Colonic mucosa (tissue), 4 donors: Measurements from ENCODE around the gene GJA3. TPM values are rescaled to one million over a fixed set of nuclear protein-coding genes. Genes with fewer than 3 reads are reported as not detected.
A peak's percentile ranks its signal among the peaks of the same experiment; 100 is the strongest.

Experiments
- DNase-seq: peaks from one replicate; pipeline ENCODE4 v3.0.0-alpha.2; 2020
- H3K27ac ChIP-seq: fragments of 200-600 bp; one replicate; pipeline ENCODE4 v1.8.0; 2021
- H3K27me3 ChIP-seq: fragments of 200-600 bp; one replicate; pipeline ENCODE4 v1.8.0; 2021
- H3K36me3 ChIP-seq: fragments of 200-600 bp; one replicate; pipeline ENCODE4 v1.8.0; 2021
- H3K4me1 ChIP-seq: fragments of 200-600 bp; one replicate; pipeline ENCODE4 v1.8.0; 2021; ENCODE audit warnings: mild to moderate bottlenecking
- H3K4me3 ChIP-seq: fragments of 200-600 bp; one replicate; pipeline ENCODE4 v1.8.0; 2021
- H3K9ac ChIP-seq, 2 donors: one replicate each; pipeline ENCODE4 v1.7.0; 2013; ENCODE audit warnings: control low read depth in 2 of 2, low read depth in 2 of 2, low read length in 2 of 2
- H3K9me3 ChIP-seq: fragments of 200-600 bp; one replicate; pipeline ENCODE4 v1.8.0; 2021
- intact Hi-C: fragments of 100-400 bp; cut with DNase I; formaldehyde crosslinking; loops from one replicate; pipeline ENCODE4 v1.14.1; 2022
- total RNA-seq, 2 donors: library from RNA; stranded (reverse); fragmentation: NEBNext Ultra II Directional in 1 of 2; extraction: Animal tissue kit (Norgen Biotek cat#: 25700) in 1 of 2; gene quantifications; one replicate each; pipeline ENCODE4 v1.2.1, GENCODE V29; 2021
- TF ChIP-seq, protein P1 (sequence below): fragments of 200-600 bp; IDR thresholded peaks from one replicate; pipeline ENCODE4 v1.8.0; 2022; ENCODE audit warnings: antibody characterized with exemption, mild to moderate bottlenecking
- donor health status: healthy.
- donor health status: DM: no; HTN: no; CAD: no.
- donor health status: DM: no; HTN: no; CAD: no.

GJA3 gene
- total RNA-seq, 2 donors from 2014 or later = 0.05 TPM; not detected in 1

DNA sequence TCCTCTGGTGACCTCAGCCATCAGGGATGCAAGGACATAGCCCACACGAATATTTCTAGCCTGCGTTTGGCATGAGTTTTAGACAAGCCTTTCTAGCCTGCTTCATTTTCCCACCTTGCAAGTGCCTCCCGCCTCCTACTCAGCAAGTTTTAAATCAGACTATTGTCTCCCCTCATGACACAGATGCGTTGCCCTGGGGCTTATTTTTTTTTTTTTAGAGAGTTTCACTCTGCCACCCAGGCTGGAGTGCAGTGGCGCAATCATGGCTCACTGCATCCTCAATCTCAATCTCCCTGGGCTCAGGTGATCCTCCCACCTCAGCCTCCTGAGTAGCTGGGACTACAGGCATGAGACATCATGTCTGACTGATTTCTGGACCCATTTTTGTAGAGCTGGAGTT, 17.3 kb upstream of the GJA3 start:
- Histone ChIP-seq H3K9ac (no peak overlapping the region), H3K27me3 (peaks cover 10% of the 10 kb centered on the region), H3K4me1 (no peaks in the 10 kb centered on the region), H3K36me3 (no peaks in the 10 kb centered on the region), H3K4me3 (no peak overlapping the region), H3K27ac (no peak overlapping the region), H3K9me3 (no peaks in the 10 kb centered on the region)
- intact Hi-C loops = no loop called here
- no peak for DNase-seq
- TF ChIP-seq, protein P1, sequence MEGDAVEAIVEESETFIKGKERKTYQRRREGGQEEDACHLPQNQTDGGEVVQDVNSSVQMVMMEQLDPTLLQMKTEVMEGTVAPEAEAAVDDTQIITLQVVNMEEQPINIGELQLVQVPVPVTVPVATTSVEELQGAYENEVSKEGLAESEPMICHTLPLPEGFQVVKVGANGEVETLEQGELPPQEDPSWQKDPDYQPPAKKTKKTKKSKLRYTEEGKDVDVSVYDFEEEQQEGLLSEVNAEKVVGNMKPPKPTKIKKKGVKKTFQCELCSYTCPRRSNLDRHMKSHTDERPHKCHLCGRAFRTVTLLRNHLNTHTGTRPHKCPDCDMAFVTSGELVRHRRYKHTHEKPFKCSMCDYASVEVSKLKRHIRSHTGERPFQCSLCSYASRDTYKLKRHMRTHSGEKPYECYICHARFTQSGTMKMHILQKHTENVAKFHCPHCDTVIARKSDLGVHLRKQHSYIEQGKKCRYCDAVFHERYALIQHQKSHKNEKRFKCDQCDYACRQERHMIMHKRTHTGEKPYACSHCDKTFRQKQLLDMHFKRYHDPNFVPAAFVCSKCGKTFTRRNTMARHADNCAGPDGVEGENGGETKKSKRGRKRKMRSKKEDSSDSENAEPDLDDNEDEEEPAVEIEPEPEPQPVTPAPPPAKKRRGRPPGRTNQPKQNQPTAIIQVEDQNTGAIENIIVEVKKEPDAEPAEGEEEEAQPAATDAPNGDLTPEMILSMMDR = no peak

DNA sequence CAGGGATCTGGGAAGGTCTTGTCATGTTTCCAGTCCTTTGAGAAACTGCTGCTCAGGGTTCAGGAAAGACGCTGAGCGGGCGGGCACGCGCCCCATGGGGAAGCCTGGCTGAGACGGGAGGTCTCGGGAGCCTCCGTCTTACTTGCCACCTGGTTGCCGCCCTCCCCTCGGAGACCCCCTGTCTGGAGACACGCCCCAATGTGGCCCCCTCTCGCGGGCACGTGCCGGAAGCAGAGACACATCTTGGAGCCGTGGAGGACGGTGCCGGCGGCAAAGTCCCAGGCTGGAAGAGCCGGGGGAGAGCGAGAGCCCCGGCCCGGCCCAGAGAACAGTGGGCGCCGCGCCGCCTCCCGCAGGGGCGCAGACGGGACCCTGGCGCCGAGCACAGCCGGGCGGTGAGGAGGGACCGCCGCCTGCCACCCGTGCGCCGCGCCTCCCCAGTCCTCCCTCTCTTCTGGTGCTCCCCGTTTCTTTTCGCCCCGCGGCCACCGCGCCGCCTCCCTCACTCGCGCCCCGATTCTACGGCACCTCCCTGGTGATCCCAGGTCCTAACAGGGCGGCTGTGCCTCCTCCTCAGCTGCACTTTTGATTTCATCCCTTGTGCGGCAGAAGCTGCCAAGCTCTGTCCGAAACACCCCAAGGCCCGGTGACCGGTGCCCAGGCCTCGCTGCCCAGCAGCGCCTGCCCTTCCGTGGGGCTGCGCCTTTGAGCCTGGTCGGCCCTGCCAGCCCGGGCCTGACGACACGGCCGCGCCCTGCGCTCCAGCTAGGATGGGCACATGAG, 16.4 kb upstream of the GJA3 start:
- DNase-seq = no peak
- H3K9me3 ChIP-seq = no peaks in the 10 kb centered on the region
- no peak overlapping the region for H3K9ac ChIP-seq
- no peak overlapping the region for H3K4me3 ChIP-seq
- H3K27ac ChIP-seq = no peak overlapping the region
- peaks cover 10% of the 10 kb centered on the region for H3K27me3 ChIP-seq
- no peaks in the 10 kb centered on the region for H3K36me3 ChIP-seq
- intact Hi-C loops = no loop called here
- no peaks in the 10 kb centered on the region for H3K4me1 ChIP-seq
- TF ChIP-seq, protein P1 = no peak

DNA sequence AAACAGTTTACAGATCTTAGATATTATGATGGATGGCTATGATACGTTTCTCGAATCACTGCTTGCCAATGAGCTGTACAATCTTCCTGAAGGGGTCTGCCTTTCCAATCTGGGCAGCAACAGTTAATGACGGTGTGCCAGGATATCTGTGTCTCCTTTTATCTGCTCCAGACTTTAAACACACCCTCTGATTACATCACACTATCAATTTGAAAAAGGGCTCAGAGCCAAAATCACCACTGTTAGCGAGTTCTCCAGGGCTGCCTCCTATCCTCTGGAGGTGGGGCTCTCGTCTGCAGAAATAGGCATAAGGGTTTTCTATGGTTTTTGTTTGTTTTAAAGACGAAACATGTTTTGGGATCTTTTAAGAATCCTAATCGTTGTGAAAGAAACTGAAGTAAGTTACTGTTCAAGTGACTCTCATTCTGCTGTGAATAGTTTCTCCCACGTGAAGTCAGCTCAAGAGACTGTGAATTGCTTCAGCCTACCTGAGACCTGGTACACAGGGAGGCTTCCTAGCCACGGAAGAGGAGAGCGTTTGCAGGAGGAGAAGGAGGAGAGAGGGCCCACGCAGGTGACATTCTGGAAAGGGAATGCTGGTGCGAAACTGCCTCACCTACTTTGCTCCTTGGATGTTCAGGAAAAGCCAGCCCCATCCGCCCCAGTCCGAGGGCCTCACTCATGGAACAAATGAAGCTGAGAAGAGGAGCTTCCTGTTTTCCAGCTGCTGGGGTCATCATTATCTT, 15.2 kb upstream of the GJA3 start:
- H3K9me3 ChIP-seq = no peaks in the 10 kb centered on the region
- no peak for DNase-seq
- no peak overlapping the region for H3K4me3 ChIP-seq
- TF ChIP-seq, protein P1 = no peak
- intact Hi-C loops = no loop called here
- no peaks in the 10 kb centered on the region for H3K36me3 ChIP-seq
- no peak overlapping the region for H3K27ac ChIP-seq
- H3K27me3 ChIP-seq = peaks cover 10% of the 10 kb centered on the region
- no peaks in the 10 kb centered on the region for H3K4me1 ChIP-seq
- no peak overlapping the region for H3K9ac ChIP-seq

DNA sequence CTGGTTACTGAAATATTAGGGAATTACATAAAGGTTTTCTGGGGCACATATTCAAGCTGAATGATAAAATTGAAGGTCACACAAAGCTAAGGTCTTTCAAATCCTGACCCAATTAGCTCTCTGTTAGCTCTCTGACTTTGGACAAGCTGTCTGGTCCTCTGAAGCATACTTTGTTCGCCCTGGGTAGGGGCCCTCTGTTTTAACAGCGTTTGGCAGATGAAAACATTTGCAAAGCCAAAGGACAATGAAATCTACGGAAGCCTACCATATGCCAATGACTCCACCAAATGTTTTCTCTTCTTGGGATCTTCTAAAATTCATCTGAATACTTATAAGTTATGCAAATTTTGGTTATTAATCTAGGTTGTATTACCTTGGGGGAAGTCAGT, 14.5 kb upstream of the GJA3 start:
- Histone ChIP-seq H3K9ac (no peak overlapping the region), H3K36me3 (no peaks in the 10 kb centered on the region), H3K27ac (no peak overlapping the region), H3K9me3 (no peaks in the 10 kb centered on the region), H3K27me3 (peaks cover 10% of the 10 kb centered on the region), H3K4me3 (no peak overlapping the region), H3K4me1 (no peaks in the 10 kb centered on the region)
- no peak for DNase-seq
- intact Hi-C loops = no loop called here
- TF ChIP-seq, protein P1 = no peak

DNA sequence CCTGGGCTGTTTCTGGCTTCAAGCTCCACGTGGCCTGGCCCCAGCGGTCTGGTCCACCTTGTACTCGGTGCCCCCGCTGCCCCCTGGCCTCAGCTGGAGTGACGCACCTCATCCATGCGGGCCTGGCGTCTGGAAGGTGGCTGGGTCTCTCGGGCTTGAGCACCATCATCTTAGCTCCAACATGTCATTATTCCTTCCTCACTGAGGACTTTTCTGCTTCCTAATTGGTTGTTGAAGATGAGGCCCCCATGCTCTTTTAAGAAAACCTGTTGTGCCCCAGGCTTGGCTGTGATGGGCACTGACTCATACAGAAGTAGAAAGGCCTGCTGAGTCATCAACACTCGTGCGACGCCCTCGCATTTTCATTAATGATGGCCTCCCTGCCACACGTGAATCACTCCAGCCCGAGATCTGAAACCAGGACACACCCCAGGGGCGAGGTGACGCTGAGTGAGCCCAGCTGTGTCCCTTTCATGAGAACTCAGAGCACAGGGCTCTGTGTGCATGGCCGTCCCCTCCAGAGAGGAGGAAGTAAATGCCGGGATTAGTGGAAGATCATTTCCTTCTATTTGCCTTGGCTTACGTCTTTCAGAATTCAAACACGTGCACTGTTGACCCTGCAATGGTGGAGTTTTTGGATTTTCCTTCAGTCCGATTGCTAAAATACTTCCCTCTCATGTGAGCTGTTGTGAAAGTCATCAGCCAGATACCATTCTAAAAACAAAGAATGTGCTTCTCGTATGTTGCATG, 14.0 kb upstream of the GJA3 start:
- intact Hi-C loops = no loop called here
- no peaks in the 10 kb centered on the region for H3K9me3 ChIP-seq
- no peaks in the 10 kb centered on the region for H3K36me3 ChIP-seq
- H3K27me3 ChIP-seq = peaks cover 10% of the 10 kb centered on the region
- TF ChIP-seq, protein P1 = no peak
- no peaks in the 10 kb centered on the region for H3K4me1 ChIP-seq
- DNase-seq = peak; percentile 70
- H3K27ac ChIP-seq = no peak overlapping the region
- no peak overlapping the region for H3K9ac ChIP-seq
- H3K4me3 ChIP-seq = no peak overlapping the region
